ENCODE data around the gene FLAD1.
"Not testable (repeated sequence)": the region's sequence is repeated elsewhere in the genome, so short reads cannot be mapped to it uniquely, and the experiment has no call there.

GRCh38 chr1:154977762-154978161 lies 5.4 kb upstream of the FLAD1 start:
- not testable (repeated sequence) for TF ChIP-seq CTCF (conservative IDR thresholded peaks at IDR 0.05; ENCODE audit: low read length); EZH2phosphoT487 (IDR thresholded peaks at IDR 0.05; ENCODE audit: borderline replicate concordance)
